OCI-LY1 (cell line): ENCODE measurements around the gene TNFAIP8L3.
"Not testable (repeated sequence)": the region's sequence is repeated elsewhere in the genome, so short reads cannot be mapped to it uniquely, and the experiment has no call there.

Experiments
- H2AFZ ChIP-seq: fragments of 200-600 bp; sonication (generic), shearing (Covaris generic); 2 replicates; pipeline ENCODE4 v1.6.0; 2014; ENCODE audit warnings: antibody characterized with exemption, mild to moderate bottlenecking, low read length
- H3F3A ChIP-seq: fragments of 200-600 bp; sonication (generic), shearing (Covaris generic); 2 replicates; pipeline ENCODE4 v1.6.0; 2014; ENCODE audit warnings: mild to moderate bottlenecking, antibody characterized with exemption, low read length, moderate library complexity; ENCODE audit not compliant: insufficient read depth
- H3K27ac ChIP-seq: fragments of 200-600 bp; sonication (generic); 2 replicates; pipeline ENCODE4 v1.5.1; 2014; ENCODE audit warnings: low read length, mixed run types, mild to moderate bottlenecking, low read depth; ENCODE audit not compliant: poor library complexity, severe bottlenecking
- H3K27me3 ChIP-seq: fragments of 200-600 bp; sonication (generic); 2 replicates; pipeline ENCODE4 v1.6.0; 2014; ENCODE audit warnings: antibody characterized with exemption, mild to moderate bottlenecking, low read length, moderate library complexity; ENCODE audit not compliant: insufficient read depth
- H3K36me3 ChIP-seq: fragments of 200-600 bp; sonication (generic); 2 replicates; pipeline ENCODE4 v1.6.1; 2014; ENCODE audit warnings: mild to moderate bottlenecking, antibody characterized with exemption, low read length, moderate library complexity, mixed read lengths; ENCODE audit not compliant: insufficient read depth
- H3K4me1 ChIP-seq: fragments of 200-600 bp; sonication (generic); 2 replicates; pipeline ENCODE4 v1.5.1; 2014; ENCODE audit warnings: mild to moderate bottlenecking, low read length, moderate library complexity; ENCODE audit not compliant: insufficient read depth, severe bottlenecking
- H3K4me2 ChIP-seq: fragments of 200-600 bp; sonication (generic), shearing (Covaris generic); 2 replicates; pipeline ENCODE4 v1.6.1; 2014; ENCODE audit warnings: low read length
- H3K4me3 ChIP-seq: fragments of 200-600 bp; sonication (generic); 2 replicates; pipeline ENCODE4 v1.5.1; 2014; ENCODE audit warnings: low read length, low read depth, mild to moderate bottlenecking, mixed read lengths; ENCODE audit not compliant: poor library complexity, severe bottlenecking
- H3K79me2 ChIP-seq: fragments of 200-600 bp; shearing (Covaris generic); 2 replicates; pipeline ENCODE4 v1.6.1; 2016; ENCODE audit warnings: mixed run types, low read length, mixed read lengths; ENCODE audit not compliant: insufficient read depth
- H3K9ac ChIP-seq: fragments of 200-600 bp; sonication (generic), shearing (Covaris generic); 2 replicates; pipeline ENCODE4 v1.6.1; 2014; ENCODE audit warnings: mild to moderate bottlenecking, low read length, mixed read lengths
- H3K9me2 ChIP-seq: fragments of 200-600 bp; sonication (generic), shearing (Covaris generic); 2 replicates; pipeline ENCODE4 v1.6.1; 2014; ENCODE audit warnings: low read depth, mild to moderate bottlenecking, low read length, mixed read lengths
- H3K9me3 ChIP-seq: fragments of 200-600 bp; shearing (Covaris generic); 2 replicates; pipeline ENCODE4 v1.6.1; 2014; ENCODE audit warnings: low read length, mixed read lengths
- H4K20me1 ChIP-seq: fragments of 200-600 bp; sonication (generic), shearing (Covaris generic); 2 replicates; pipeline ENCODE4 v1.6.0; 2016; ENCODE audit warnings: mild to moderate bottlenecking, low read length; ENCODE audit not compliant: insufficient read depth
- CTCF ChIP-seq: fragments of 200-600 bp; sonication (generic), shearing (Covaris generic); IDR thresholded peaks from 2 replicates; pipeline ENCODE4 v1.5.1; 2017; ENCODE audit warnings: mild to moderate bottlenecking, antibody characterized with exemption, low read length, moderate library complexity, mixed read lengths
- EZH2 ChIP-seq: fragments of 200-600 bp; sonication (generic), shearing (Covaris generic); IDR thresholded peaks from 2 replicates; pipeline ENCODE4 v1.8.0; 2017; ENCODE audit warnings: borderline replicate concordance, mixed run types, mild to moderate bottlenecking, antibody characterized with exemption, low read length, moderate library complexity, mixed read lengths

Gene TNFAIP8L3

DNA sequence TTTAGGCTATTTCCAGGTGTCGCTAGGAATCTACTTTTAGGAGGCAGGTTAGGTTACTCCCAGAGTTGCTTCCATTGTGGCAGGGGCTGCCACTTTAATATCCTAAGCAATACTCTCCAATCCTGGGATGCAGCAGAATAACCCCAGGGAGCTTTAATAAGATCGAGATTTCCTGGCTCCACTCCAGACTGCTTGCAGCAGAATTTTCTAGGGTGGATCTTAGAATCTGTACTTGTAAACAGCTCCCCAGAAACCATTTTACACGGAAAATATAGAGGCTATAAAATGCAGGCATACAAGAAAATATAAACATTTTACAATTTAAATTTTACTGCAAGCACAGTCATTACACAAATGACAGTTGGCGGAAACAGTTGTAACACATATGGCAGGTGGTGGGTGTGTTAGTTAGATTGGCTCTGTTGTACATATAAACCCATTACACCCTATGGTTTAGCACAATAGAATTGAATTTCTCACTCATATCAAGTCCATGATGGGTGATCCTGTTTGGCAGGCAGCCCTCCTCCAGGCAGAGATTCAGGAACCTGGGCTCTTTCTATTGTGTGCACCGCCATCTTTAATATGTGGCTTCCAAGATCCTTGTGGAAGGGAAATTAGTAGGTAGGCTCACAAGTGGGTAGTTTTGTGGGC lies 35.0 kb upstream of the TNFAIP8L3 start:
- Histone ChIP-seq H2AFZ (no peak overlapping the region), H3K36me3 (no peaks in the 10 kb centered on the region), H3K9me2 (no peaks in the 10 kb centered on the region), H3K27me3 (no peaks in the 10 kb centered on the region), H3K79me2 (no peaks in the 10 kb centered on the region), H3K4me1 (no peaks in the 10 kb centered on the region), H3K4me2 (no peak overlapping the region), H3K4me3 (no peak overlapping the region), H4K20me1 (no peaks in the 10 kb centered on the region), H3K9ac (no peak overlapping the region), H3F3A (no peaks in the 10 kb centered on the region), H3K27ac (no peak overlapping the region), H3K9me3 (no peaks in the 10 kb centered on the region)
- TF ChIP-seq CTCF, result no peak

DNA sequence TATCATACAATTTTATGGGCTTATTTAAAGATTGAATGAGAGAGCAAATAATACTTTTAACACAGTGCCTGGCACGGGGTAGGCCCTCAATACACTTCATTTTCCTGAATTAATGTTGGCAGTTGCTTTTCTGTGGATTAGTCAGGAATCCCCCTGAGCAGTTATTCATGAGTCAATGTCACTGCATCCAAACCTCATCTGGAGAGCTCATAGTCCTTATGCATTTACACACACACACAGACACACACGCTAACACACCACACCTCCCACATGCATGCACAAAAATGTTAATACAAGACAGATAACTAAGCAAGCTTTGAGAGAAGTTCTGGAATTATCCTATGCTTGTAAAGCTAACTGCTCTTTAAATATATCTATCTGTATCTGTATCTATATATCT lies 34.0 kb upstream of the TNFAIP8L3 start:
- Histone ChIP-seq H3K4me1 (no peaks in the 10 kb centered on the region), H3K27ac (no peak overlapping the region), H3K36me3 (no peaks in the 10 kb centered on the region), H3K4me2 (no peak overlapping the region), H2AFZ (no peak overlapping the region), H3K9me3 (no peaks in the 10 kb centered on the region), H3K9ac (no peak overlapping the region), H3K27me3 (no peaks in the 10 kb centered on the region), H3K79me2 (no peaks in the 10 kb centered on the region), H3K4me3 (no peak overlapping the region), H3K9me2 (no peaks in the 10 kb centered on the region), H3F3A (no peaks in the 10 kb centered on the region), H4K20me1 (no peaks in the 10 kb centered on the region)
- TF ChIP-seq EZH2, result no peak
- no peak for TF ChIP-seq CTCF

DNA sequence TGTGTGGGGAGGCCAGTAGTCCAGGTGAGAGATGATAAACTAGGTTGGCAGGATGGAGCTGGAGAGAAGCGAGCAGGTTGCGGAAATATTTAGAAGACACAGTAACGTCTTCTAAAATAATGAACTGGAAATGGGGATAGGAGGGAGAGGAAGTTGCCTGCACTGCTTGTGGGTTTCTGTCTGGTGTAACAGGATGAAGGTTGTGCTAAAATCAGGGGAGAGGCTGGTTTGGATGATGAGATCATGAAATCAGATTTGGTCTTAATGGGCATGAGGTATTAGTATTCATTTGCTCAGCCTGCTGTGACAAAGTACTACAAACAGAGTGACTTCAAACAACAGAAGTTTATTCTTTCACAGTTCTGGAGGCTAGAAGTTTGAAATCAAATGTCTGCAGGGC lies 32.1 kb upstream of the TNFAIP8L3 start:
- Histone ChIP-seq H3K4me1 (no peaks in the 10 kb centered on the region), H3F3A (no peaks in the 10 kb centered on the region), H2AFZ (no peak overlapping the region), H4K20me1 (no peaks in the 10 kb centered on the region), H3K4me2 (no peak overlapping the region), H3K36me3 (no peaks in the 10 kb centered on the region), H3K79me2 (no peaks in the 10 kb centered on the region), H3K9me2 (no peaks in the 10 kb centered on the region), H3K27me3 (no peaks in the 10 kb centered on the region), H3K9ac (no peak overlapping the region), H3K9me3 (no peaks in the 10 kb centered on the region), H3K27ac (no peak overlapping the region), H3K4me3 (no peak overlapping the region)
- TF ChIP-seq EZH2 (no peak), CTCF (no peak)

GRCh38 chr15:51123002-51123401 lies 28.3 kb upstream of the TNFAIP8L3 start:
- not testable (repeated sequence) for H3K27me3 ChIP-seq, H3K9me3 ChIP-seq, H4K20me1 ChIP-seq, H3K27ac ChIP-seq, H3K9me2 ChIP-seq, H3F3A ChIP-seq, H3K79me2 ChIP-seq, H3K4me3 ChIP-seq, H3K4me2 ChIP-seq, H3K9ac ChIP-seq, H3K4me1 ChIP-seq, H3K36me3 ChIP-seq, H2AFZ ChIP-seq
